GM18517 (cell line): ENCODE results near the gene ERVMER34-1.

ENCODE experiments used
- ATAC-seq: cut with Tn5 transposase; IDR thresholded peaks from one replicate; pipeline ENCODE4 v1.9.1; 2021; ENCODE audit warnings: mild to moderate bottlenecking, moderate library complexity; ENCODE audit not compliant: unreplicated experiment

Gene ERVMER34-1

DNA sequence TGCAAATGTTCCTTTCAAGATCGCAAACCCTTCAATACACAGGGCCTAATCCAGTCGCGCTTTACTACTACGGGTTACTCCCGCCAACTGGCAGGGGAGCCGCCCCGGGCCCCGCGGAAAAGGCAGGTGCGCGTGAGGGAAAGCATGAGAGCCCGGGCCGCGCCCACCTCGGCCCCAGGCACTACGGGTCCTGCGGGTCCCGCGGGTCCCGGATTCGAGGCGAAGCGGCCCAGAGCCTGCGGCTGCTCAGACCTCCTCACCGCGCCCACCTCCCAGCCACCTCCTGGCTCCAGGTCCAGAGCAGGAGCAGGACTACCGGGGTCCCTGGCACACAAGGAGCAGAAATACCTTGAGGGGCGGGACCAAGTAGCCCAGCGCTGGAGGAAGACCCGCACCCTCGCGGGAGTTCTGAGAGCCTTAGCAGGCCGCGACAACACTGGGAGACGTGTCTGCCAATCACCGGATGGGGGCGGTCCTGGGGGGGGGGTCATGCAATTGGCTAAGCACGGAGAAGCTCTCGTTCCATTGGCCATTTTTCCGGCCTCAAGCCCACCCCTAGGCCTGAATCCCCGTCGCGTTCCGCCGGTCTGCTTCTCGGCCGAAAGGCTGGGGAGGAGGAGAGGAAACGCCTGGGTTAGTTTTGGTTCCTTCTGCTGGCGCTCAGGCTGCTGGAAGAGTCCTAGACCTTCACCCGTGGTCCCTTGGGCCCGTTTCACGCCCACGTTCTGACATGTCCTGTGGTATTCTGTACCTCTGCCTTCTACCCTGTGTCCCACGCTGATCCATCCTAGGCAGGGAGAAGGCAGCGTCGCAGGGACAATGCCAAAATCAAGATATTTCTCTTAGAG, 29.0 kb downstream of the ERVMER34-1 start:
- ATAC-seq = peak; percentile 86

DNA sequence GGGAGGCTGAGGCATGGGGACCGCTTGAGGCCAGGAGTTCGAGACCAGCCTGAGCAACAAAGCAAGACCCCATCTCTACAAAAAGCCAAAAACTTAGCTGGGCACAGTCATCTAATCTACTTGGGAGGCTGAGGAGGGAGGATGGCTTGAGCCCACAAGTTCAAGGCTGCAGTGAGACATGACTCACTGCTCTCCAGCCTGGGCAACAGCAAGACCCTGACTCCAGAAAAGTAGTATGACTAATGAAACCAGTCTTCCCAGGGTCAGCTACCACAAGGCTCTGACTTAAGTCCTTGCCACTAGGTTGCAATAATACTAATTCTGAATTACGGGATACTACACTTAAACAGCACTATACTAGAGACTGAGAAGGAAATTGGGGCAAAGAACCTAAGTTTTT, 33.1 kb downstream of the ERVMER34-1 start:
- no peak for ATAC-seq

DNA sequence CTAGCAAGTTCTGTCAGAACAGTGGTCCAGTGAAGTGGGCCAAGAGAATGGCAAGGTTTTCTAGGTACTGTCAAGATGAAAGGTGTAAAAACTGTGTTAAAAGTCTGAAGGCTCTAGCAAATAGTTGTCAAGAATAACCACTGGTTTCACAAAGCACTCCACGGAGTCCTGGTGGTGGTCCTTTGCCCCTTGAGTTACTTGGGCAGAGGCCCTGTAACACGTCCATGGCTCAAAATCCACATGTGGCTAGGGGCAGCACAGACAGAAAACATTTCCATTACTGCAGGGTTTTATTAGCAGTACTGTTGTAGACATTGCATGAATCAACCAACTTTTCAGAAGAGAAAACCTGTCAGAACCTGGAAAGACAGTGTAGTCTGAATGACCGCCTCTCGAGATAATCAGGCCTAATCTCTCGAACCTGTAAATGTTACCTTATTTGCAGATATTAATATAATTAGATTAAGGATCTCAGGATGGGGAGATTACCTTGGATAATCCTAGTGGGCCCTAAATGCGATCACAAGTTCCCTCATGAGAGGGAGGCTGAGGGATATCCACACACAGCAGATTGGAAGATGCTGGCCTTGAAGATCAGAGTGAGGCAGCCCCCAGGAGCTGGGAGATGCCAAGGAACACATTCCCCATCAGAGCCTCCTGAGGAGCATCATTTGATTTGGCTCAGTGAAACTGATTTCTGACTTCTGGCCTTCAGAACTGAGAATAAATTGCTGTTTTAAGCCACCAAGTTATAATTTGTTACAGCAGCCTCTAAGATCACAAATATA, 34.7 kb downstream of the ERVMER34-1 start:
- no peak for ATAC-seq

DNA sequence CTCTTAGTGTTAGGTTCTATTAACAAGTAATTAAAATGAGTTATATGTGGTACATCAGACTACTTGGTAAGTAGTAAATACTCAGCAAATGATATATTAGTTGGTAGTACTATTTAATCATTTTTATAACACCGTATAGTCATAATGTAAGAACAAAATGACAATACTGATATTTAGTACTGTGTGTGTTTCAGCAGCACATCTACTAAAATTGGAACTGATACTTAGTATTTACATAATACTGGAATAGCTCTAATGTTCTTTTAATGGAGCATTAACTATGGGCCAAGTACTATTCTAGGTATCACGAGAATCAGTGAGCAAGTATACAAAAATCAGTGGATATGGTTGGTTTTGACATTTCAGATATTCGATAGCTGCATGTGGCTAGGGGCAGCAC, 35.3 kb downstream of the ERVMER34-1 start:
- no peak for ATAC-seq

DNA sequence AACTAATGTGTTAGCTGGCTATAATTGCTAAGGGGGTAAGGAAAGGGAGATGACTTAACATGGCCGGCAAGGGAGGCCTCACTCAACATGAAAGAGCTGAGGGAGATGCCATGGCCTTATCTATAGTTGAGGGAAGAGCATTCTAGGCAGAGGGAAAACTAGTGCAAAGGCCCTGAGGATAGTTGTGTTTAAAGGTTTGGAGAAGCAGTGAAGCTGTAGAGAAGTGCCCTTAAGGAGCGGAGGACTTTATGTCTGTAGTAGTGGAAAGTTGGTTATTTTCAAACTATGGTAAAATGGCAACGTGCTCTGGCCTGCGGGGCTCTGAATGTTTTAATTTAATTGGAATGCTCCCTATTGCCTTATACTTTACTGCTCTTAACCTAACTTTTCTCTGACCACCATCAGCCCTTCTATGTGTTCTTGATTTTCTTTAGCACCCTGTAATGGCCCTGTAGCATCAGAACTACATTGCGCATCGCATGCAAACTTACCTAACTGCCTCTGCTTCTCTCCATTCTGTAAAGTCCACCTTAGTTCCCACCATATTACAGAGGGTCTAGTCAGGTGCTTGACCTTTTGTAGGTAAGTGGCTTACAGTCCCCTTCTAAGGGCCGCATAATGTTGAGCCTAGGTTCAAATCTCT, 35.8 kb downstream of the ERVMER34-1 start:
- ATAC-seq = no peak

DNA sequence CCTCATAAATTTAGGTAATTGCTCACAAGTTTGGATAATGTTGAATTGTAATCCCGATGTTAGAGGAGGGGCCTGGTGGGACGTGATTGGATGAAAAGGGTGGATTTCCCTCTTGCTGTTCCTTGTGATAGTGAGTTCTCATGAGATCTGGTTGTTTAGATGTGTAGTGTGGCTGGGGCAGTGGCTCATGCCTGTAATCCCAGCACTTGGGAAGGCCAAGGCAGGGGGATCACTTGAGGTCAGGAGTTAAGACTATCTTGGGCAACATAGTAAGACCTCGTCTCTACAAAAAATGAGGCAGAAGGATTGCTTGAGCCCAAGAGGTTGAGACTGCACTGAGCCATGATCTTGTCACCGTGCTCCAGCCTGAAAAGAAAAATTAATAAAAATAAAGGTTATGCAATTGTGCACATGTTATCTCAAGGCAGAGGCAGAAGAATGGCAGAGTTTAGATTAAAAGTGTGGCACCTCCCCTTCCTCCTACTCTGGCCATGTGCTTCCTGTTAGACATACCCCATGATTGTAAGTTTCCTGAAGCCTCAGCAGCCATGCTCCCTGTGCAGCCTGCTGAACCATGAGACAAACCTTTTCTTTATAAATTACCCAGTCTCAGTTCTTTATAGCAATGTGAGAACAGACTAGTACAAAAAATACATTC, 36.5 kb downstream of the ERVMER34-1 start:
- no peak for ATAC-seq

DNA sequence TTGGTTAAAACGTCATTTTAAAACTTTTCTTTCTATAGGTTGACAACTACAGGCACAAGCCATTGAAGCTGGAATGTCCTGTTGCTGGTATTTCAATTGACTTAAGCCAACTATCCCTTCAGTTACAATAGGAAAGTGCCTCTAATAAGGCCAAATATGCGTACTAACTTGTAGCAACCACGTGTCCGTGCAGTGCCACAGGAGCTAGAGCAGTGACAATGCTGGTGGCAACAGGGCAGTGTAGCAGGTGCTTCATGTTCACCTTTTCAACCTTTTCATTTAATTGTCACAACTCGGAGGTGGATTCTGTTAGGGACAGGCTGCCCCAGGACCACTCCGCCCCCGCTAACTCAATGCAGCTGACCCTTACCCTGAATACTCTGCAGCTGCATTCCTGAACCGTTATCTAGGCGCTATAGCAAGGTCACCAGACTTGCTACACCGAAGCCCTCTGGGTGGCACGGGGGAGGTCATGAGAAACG, 37.7 kb downstream of the ERVMER34-1 start:
- ATAC-seq = no peak

DNA sequence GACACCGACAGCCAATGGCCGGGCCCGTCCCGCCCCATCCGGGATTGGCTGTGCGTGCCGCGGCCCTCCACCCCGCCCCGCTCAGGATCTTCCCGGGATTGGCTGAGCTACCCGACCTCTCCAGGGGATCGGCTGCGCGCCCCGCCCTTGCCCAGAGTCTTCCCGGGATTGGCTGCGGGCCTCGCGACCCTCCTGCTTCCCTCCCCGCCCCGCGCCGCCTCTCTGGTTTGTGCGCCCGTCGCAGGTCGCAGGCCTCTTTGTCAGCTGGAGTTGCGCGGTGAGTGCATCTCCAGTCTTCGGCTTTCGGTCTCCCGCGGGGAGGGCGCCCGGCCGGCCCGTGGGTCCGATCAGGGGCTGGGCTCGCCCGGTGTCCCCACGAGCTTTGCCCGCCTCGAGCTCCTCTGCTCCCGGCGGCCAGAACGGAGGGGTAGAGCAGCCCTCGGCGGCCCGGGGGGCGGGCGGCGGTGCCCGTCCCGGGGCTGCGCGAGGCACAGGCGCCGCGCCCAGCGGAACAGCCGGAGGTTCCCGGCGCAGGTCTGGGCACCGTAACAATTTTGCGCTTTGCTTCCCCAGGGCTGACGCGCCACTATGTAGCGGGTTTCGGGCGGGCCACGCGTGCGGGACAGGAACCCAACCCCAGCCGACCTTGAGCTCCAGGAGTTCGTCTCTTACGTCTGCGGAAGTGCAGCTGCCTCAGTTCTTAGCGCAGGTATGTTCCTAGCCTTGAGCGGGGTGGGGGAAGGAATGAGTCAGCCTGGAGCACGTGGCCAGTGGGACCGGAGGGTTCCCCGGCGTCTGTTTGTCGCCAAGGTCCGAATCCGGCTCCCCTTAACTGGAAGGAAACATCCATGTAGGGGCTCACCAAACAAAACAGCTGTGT, 38.7 kb downstream of the ERVMER34-1 start:
- peak; percentile 83 for ATAC-seq

DNA sequence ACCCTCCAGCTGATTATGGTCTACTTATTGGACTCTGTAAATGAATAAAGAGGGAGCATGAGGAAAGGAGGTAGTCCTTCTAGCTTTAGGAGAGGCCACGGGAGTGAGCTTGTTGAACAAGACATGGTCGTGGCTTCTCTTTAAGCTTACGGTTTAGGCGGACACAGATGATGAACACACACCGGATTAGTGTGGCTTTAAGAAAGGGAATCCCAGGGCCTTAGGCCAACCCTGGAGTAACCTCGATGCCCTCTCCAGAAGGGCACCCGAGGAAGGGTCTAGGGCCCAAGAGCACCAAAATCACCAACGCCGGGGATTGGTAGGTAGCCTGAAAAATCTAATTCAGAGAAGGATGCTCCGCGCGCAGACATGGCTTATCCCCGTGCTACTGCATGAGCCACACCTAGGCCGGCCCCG, 39.4 kb downstream of the ERVMER34-1 start:
- peak; percentile 6 for ATAC-seq

DNA sequence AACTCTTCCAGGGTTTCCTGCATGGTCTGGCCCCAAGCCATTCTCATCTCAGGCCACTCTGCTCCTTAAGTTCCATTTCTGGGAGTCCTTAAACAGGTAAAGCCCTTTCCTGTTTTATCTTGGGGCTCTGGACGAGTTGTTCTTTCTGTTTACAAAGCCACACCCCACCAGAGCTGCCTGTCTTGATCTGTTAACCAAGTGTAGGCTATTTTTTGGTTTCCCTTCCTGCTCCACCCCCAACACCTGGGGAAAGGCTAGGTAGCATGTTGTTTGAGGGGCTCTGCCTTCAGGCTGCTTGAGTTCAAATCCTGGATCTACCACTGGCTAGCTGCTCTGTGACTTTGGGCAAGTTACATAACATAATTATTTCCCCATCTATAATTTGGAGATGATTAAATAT, 40.0 kb downstream of the ERVMER34-1 start:
- no peak for ATAC-seq

DNA sequence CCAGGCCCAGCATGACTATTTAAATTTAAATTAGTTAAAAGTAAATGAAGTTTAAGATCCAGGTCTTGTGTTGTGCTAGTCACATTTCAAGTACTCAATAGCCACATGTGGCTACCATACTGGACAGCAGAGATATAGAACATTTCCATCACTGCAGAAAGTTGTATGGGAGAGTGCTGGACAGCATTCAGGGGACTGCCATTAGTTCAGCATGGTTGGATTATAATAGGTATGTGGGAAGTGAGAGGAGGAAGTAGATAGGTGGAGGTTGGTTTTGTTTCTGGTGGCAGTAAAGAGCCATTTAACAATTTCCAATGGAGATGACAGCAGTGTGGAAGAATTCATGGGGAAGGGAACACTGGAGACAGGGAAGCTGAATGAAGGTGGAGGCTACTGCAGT, 42.1 kb downstream of the ERVMER34-1 start:
- ATAC-seq = no peak

DNA sequence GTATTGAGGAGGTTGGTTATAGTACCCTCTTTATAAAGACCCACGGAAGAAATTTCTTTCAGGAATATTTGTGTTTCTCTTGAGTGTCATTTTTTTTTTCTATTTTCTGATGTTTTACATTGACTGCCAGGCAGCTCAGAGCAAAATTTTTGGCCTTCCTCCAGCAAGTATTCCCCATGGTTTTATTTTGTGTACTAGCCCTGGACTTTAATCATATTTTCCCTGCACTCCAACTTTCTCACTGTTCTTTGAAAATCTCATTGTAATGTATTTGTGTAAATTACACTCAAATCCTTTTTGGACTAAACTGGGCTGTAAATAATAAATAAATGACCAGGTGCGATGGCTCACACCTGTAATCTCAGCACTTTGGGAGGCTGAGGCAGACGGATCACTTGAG, 46.6 kb downstream of the ERVMER34-1 start:
- ATAC-seq = no peak

DNA sequence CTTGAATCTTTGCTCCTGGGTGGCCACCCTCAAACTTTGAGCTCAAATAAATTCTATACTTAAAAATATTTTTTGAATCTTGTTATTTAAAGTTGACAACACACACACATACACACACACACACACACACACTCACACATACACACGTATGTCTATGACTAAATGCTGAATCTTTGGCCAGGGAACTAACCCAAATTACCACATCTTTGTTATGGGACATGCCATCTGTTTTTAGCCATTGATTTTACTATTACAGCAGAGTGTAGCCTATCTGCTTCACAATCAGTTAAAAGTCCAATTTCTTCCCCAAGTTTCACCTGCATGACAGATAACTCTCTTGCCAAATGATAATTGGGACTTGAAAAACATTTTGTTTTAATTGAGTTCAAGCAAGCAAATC, 47.1 kb downstream of the ERVMER34-1 start:
- ATAC-seq = no peak

DNA sequence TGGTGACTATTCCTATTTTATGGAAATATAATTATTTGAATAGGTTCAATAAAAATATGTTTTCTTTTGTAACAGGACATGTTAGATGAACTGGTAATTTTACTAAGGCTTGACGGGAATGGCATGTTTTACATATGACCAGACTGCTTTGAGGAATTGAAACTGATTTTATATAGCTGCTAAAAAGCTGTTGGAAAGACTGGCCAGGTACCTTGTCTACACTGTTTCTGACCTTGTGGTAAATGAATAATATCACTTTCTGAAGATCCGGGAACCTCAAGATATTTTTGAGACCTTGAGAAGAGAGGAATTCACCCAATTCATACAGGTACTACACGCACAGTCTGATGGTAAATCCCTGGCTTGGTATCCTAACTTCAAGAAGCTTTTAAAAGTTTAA, 50.0 kb downstream of the ERVMER34-1 start:
- ATAC-seq = peak; percentile 93

DNA sequence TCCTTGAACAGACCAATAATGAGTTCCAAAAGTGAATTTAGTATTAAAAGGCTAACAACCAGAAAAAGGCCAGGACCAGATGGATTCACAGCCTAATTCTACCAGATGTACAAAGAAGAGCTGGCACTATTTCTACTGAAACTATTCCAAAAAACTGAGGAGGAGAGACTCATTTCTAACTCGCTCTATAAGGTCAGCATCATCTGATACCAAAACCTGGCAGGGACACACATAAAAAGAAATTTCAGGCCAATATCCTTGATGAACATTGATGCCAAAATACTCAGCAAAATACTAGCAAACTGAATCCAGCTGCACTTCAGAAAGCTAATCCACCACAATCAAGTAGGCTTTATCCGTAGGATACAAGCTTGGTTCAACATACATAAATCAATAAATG, 56.3 kb downstream of the ERVMER34-1 start:
- ATAC-seq = no peak

DNA sequence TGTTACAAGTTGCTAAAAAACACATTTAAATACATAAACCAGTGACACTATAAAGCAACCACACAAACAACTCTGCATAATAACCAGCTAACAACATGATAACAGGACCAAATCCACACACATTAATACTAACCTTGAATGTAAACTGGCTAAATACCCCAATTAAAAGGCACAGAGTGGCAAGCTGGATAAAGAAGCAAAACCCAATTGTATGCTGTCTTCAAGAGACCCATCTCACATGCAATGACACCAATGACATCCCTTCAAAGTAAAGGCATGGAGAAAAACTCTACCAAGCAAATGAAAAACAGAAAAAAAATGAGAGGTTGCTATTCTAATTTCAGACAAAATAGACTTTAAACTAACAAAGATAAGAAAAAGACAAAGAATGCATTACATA, 57.7 kb downstream of the ERVMER34-1 start:
- no peak for ATAC-seq
